Stimulated activated CD4-positive, alpha-beta T cell treated with anti-CD3 and anti-CD28 coated beads, Interleukin-2, amount 100 ng/mL, for 4 hours (primary cell): ENCODE results near the gene BCL11A.
"Not testable (repeated sequence)": the region's sequence is repeated elsewhere in the genome, so short reads cannot be mapped to it uniquely, and the experiment has no call there.

ENCODE experiments used
- DNase-seq: peaks from one replicate; pipeline ENCODE4 v3.0.0-alpha.2; 2020; ENCODE audit warnings: low read depth

The BCL11A gene

DNA sequence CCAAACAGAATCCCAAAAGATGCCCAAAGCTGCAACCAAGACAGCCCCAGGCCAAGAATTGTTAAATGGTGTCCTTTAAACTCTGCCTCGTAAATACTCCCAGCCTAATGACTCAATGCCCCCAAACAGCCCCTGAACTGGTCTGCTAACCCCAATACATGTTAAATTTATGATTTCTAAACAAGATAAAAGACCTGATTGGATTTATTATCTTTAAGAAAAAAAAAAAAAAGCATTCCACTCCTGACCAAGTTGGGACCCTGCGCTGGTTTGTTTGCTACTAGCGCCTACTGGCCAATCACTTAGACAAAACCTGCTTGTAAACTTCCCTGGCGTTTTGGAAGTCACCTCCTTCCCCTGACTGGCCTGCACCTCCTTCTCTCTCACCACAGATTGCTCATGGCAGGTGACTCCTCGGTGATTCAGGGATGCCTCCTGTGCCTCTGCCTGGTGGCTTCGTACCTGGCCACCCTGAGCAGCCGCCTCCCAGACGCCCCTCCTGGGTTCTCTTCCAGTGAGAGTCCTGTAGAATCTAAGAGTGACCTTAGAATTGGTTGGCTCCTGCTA is 121.3 kb downstream of the BCL11A start:
- DNase-seq: no peak

DNA sequence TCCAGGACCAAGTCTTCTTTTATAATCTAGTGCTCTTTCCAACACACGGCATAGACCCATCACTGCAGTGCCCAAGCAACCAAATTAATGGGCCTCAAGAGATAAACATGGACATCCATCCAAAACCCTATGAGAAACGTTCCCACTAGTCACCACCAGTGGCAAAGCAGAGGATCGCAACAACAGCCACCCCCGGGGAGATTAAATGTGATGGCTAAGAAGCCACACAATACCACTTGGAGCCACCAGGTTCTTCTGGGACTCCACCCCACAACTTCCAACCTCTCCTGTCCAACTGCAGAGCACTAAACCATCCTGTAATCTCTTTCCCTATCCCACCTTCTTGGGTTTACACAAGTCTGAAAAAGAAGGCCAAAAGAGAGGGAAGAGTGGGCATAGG is 123.8 kb downstream of the BCL11A start:
- no peak for DNase-seq

DNA sequence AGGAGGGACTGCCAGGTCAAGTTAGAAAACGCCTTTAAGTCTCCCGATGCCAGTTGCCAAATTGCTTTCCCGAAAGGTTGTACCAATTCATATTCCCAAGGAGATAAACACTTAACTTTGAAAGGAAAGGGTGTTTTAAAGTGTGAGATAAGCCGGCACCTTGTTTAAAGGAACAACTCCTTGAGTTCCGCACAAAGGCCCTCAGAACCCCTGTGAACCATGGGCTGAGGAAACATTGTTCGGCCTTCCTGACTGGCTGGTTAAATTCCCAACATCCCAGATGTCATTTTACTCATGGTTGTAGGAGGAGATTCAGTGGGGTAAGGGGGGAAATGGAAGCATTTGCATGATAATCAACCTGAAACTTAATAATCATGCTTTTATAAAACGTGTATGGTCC is 126.6 kb downstream of the BCL11A start:
- no peak for DNase-seq

DNA sequence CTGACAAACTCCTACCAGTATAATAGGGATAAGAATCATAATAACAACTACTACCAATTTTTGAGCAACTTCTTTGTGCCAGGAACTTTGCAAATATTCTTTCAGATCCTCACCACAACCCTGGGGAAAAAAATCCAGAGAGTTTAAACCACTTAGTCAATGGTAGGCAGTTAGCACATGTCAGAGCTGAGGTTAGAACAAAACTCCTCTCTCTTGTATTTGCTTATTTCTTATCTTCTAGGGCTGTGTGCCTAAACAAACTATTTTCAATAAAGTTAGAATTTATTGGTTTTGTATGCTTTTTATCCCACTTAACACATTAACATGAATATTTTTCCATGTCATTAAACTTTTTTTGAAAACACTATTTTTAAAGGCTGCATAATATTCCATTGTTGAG is 127.1 kb downstream of the BCL11A start:
- DNase-seq: no peak

DNA sequence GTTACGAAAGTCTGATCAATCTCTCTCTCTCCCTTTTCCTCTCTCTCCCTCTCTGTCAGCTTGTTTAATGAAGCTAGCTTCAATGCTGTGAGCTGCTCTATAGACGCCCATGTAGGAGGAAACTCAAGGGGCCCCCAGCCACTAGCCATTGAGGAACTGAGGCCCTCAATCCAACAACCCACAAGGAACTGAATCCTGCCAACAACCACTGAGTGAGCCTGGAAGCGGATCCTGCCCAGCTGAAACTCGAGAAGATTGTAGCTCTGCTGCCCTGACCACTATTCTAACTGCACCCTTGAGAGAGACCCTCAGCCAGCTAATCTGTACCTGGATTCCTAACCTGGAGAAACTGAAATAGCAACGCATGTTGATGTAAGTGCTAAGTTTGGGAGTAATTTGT is 129.2 kb downstream of the BCL11A start:
- no peak for DNase-seq

DNA sequence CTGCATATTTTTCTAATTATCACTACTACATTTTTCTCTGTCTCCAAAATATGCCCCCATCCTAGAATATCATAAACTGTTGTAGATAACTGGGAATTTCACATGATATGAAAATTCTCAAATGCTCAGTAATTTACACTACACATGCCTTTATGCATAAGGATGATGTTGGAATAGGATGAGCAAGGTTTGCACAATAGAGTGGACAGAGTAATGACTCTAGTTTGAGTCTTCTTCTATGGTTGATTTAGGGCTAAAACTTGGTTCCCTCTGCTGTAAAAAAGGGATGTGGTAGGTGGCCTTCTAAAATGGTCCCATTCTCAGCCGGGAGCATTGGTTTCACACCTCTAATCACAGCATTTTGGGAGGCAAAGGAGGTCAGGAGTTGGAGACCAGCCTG is 129.9 kb downstream of the BCL11A start:
- DNase-seq: no peak

DNA sequence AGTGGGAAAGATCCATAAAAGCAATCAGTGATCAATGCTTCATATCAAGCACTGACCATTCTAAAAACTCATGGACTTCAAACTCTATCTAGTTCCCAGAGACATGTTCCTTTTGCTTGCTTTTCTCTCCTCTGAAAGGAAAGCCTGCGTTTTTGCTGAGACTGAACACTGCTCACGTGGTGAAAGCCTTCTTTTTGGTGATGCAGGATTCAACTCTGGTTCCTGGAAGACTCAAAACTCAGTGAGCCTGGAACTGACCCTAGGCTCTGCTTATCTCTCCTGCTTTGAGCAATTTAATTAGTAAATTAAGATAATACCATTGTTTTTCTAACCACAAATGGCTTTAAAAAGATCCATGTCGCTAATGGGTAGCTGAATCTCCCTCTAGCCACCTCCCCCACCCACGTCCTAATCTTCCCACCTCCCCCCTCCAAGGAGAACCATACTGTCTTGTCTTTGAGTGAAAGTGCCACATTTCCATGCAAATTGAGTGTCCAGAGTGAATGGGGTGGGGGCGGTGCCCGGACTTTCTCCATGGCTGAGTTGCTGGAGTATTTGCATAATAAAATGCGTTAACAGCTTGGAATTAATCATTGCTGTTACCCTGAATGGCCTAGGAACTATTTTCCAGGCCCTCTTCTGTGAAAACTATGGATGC is 130.5 kb downstream of the BCL11A start:
- DNase-seq: no peak

DNA sequence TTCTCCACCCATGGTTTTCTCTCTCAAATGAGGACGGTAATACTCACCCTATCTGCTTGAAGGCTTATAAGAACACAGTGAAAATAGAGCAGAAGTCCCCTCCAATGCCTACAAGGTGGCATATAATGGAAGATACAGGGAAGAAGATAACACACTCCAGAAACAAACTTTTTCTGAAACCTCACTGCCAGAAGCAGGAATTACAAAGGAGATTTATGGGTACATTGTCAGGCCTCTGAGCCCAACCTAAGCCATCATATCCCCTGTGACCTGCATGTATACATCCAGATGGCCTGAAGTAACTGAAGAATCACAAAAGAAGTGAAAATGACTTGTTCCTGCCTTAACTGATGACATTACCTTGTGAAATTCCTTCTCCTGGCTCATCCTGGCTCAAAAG is 136.2 kb downstream of the BCL11A start:
- not testable (repeated sequence) for DNase-seq

DNA sequence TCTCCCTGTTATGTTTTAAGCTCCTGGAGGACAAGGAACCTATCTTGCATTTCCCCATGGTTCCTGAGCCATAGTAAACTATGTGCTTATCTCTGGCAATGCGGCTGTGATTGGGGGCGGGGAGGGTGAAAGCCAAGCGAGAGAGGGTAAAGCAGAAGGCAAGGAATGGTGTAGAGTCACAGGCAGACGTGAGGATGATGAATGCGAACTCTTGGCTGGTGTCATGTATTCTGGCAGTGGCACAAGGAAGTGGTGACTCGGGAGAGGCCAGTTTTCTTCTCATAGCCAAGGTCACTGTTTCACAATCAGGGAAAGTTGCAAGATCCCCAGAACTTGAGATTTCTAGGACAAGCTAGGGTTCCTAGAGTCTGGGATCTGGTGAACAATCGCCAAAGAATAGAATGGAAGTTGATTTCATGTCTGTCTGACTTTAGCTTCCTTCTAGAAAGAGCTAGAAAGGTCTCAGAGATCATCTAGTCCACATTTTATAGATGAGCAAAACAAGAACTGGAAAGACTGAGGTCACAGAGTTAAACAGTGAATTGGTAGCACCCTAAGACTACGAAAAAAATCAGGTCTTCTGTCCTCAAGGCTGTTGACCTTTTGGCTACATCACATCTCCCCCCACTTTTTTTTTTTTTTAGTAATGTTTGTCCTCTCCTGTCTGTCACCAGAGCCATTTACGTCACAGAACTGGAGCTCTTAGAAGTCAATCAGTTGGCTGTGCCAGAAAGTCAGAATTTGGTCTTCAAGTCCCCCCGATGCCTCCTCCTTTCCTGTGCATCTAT is 137.0 kb downstream of the BCL11A start:
- DNase-seq: no peak

DNA sequence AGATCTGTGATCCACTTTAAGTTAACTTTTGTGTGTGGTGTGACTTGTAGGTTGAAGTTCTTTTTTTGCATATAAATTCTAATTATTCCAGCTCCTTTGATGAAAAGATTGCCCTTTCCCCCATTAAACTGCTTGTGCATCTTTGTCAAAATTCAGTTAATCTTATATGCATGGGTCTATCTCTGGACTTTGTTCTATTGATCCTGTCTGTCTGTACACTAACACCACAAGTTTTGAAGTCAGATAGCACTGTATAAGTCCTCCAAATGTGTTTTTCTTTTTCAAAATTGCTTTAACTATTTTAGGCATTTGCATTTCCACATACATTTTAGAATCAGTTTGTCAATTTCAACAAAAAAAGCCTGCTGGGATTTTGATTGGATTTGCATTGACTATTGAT is 137.6 kb downstream of the BCL11A start:
- DNase-seq: no peak

DNA sequence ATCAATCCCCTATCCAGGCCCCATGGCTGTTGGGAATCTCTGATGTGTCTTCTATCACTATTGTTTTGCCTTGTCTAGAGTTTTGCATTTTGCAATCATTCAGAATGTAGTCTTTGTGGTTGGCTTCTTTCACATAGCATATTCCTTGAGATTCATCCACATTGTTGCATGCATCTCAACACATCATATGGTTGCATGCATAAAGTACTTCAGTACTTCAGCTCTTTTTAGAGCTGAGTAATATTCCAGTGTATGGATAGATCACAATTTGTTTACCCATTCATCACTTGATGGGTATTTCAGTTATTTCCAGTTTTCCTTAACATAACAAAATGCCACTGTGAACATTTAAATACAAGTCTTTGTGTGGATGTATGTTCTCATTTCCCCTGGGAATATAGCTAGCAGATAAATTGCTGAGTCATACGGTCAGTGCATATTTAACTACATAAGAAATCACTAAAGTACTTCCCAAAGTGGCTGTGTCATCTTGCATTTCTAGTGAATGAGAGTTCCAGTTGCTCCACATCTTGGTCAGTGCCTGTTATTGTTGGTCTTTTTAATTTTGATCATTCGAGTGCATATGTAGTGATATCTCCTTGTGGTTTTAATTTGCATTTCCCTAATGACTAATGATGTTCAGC is 138.8 kb downstream of the BCL11A start:
- DNase-seq: no peak

DNA sequence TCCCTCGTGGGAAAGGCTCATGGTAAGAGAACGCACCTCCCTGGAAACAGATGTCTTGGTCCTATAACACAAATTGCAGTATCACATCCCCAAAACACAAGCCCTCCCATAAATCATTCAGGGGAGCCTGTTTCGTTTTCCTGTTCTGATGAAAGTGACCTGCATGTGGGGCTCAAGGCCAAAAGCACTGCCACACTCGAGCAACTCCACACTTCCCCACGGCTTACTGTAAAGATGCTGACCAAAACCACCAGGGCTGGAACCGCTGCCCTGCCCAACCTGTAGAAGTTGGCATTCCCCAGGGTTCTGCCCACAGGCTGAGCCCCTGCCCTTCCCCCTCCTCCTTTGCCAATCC is 139.7 kb downstream of the BCL11A start:
- no peak for DNase-seq

DNA sequence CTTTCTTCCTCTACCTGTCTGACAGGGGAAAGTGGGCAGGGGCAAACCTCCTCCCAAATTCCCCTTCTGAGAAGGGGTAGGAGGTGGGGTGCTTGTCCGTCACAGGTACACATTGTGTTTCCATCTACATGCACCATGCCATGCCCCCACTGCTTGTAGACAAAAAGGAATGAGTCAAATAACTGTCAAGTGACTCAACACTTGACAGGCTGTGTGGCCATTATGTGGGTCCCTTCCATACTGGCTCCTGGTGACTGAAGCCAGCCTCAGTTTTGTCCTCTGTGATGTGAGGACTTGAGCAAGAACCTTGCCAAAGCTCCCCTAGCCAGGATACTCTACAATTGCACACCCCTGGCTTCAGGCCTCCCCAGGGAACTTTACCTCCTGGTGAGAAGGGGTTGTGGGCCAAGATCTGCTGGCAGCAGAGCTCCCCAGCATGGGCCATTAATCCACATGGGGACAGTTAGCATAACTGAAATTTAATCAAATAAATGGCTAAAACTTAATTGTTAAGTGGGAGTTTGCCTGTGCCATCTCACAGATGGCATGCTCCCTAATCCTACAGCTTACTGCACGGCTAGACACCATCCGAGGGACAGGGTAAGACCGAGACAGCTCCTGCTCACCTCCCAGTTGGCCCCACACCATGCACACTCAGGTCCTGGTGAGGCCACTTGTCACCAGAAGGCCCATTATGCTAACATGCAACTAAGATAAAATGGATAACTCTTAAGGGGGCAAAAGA is 140.2 kb downstream of the BCL11A start:
- DNase-seq: no peak

DNA sequence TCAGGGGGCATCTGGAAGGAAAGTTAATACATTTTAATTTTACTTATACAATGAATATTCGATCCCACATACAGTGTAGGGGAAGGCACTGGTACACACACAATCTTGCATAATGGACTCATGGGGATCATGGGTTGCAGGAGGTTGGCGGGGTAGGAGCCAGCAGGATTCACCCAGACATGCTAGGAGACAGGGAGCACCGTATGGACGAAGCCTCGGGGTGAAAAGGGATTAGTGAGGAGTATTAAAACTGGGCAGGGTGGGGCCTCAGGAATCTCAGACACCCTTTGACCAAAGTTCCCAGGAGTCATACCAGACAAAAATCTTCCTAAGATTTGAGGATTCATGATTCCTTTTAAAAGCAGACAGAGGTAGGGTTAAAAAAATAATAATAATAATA is 140.8 kb downstream of the BCL11A start:
- no peak for DNase-seq

DNA sequence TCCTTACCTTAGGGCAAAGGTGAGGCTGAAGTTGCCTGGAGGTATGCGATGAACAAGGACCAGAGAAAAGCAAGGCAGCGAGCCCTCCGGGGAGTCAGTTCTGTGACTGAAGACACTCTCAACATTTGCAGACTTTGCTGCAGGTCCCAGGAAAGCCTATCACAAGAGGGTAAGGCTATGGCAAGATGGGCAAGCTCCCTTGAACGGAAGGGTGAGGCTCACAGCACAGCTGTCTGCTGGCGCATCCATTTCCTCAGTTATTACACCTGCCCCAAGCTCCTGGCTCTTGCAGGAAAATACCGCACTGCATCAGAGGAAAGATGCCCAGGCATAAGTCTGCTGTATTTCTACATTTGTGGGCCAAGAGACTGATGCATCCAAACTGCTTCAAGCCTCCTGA is 141.4 kb downstream of the BCL11A start:
- no peak for DNase-seq

DNA sequence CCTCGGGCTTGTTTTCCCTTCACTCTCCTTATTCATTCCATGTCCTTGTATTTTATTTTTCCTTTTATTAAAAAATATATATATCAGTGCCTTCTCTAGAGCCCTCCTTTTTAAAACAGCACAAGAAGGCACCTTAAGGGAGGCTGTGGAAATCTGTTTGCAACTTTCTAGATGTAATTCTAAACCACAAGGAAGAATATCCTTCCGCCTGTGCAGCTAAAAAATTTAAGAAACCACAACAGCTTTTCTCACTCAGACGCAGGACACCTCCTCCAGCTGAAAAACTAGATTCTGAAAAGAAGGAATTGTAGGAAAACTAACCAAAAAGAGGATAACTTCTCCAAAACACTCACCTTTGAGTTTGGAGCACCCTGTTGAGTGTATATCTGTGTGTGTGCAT is 142.2 kb downstream of the BCL11A start:
- DNase-seq: no peak

DNA sequence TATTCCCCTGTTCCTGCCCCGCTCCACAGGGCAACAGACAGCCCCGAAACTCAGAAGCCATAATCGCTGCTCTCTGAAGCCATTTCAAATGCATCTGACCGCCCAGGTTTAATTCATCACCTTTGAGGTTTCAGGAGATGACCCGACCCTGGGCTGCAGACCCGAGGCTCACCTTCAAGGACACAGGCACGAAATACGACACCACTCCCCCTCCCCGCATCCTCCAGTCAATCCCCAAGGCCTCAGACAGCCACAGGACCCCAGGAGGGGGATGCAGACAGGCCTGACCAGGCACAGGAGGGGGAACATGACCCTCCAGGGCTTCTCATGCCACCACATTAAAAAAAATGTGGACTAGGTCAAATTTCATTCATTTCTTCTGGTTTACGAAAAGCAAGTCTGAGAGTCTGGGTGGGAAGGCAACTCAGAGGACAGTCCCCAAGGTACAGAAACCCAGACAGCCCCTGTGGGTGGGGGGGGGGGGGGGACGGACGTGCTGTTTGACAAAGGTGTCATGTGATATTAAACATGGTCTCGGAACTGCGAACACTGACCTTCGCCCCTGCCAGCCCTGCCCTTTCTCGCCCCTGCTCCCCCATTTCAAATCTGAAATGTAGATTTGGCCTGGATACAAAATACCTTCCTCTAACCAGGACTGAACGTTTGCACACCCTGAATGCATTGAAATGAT is 142.9 kb downstream of the BCL11A start:
- DNase-seq: no peak

DNA sequence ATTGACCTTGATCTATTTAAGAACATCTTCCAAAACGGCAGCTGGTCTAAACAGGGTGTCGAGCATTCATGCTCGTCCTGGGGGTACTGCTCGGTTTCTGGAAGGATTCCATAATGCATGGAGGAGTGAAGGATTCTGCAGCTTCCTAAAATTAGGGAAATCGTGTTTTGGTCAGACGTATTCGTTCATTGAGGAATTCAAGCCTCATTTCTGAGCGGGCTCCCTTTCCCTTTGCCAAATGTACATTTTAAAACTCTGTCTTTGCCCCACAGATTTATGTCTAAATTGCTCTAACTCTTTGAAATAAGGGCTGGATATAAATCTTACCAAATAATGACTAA is 144.0 kb downstream of the BCL11A start:
- no peak for DNase-seq

DNA sequence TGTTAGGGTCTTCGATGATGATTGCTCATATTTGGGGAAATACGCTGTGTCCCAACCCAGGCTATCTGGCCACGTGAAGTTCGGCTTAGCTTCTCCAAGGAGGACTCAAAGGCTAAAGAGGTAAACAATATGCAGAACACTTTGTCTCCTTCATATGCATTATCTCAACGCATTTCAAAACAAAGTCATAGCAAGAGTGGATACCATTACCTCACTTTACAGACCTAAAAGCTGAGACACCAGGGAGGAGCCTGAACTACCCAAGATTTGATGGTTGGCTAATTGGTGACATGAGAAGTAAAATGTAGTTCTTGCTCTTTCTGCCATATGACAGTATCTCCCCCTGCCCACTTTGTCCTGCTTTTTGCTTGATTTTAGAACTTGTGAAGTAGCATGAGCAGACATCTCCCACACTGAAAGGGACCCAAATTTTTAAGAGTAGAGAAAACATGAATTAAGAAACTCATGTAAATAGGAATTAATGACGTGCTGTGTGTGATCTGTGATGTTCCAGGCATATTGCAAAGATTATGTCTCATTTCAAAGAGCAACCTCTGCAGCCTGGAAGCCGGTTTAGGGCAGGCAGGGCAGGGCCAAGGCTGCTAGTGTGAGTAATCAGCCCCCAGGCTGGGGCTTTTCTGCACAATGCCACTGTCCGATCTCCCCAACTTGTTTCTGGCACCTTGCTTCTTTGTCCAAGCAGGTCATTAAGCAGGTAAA is 144.5 kb downstream of the BCL11A start:
- no peak for DNase-seq

DNA sequence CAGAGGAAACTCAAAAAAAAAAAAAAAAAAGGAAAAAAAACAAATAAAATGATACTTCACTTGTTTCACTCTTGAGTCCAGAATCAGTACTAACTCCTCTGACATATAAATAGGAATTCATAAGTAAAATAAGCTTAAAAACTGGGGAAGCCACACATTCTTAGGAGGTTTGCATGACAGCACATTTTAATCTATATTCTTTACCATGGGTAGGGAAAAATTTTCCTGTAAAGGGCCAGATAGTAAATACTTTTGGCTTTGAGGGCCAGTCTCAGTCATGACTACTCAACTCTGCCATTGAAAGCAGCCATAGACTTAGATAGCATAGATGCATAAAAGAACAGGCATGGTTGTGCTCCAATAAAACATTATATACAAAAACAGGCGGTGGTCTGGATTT is 145.2 kb downstream of the BCL11A start:
- no peak for DNase-seq

DNA sequence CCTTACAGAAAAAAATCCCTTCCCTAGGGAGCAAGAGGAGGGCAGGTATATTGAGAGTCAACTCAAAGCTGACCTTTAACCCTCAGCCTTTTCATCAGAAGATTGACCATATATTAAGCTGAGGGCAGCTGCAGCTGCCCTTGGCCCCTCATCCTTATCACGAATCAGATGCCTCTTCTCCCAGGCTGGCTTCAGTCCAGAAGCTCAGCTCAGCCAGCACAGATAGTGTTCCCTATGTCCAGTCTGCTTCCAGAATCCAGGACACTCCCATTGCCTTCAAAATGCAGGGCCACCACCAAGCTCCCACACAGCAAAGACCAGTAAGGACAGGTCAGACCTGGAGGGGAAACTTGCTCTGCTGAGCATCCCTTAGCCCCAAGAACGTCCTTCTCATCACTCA is 146.1 kb downstream of the BCL11A start:
- no peak for DNase-seq
